Measurements from ENCODE around the gene RNASE13.

The RNASE13 gene

GRCh38 chr14:21034707-21035106 lies at the start of gene RNASE13:
Gene RNASE13, minus strand, starts transcription at chr14:21034807. Its CDS starts 519 bp downstream, at chr14:21034288.
- DNase-seq: no peak

- DNase-seq: no peak
Measured at GRCh38 chr14:21084396-21084795, 49.8 kb upstream of the RNASE13 start.

- DNase-seq: no peak
Measured at GRCh38 chr14:21083565-21084325, 49.1 kb upstream of the RNASE13 start.

- DNase-seq: no peak
Measured at GRCh38 chr14:21081521-21082142, 47.0 kb upstream of the RNASE13 start.

GRCh38 chr14:21078726-21079125 lies 44.1 kb upstream of the RNASE13 start:
- DNase-seq: no peak

- DNase-seq: no peak
Measured at GRCh38 chr14:21078287-21078686, 43.7 kb upstream of the RNASE13 start.

- no peak for DNase-seq
Measured at GRCh38 chr14:21077672-21078071, 43.1 kb upstream of the RNASE13 start.

GRCh38 chr14:21075719-21076437 lies 41.3 kb upstream of the RNASE13 start:
- no peak for DNase-seq

- DNase-seq: no peak
Measured at GRCh38 chr14:21074398-21075272, 40.0 kb upstream of the RNASE13 start.

- no peak for DNase-seq
Measured at GRCh38 chr14:21073921-21074320, 39.3 kb upstream of the RNASE13 start.

- DNase-seq: no peak
Measured at GRCh38 chr14:21072781-21073339, 38.3 kb upstream of the RNASE13 start.

- no peak for DNase-seq
Measured at GRCh38 chr14:21072031-21072473, 37.4 kb upstream of the RNASE13 start.

GRCh38 chr14:21071225-21072030 lies 36.8 kb upstream of the RNASE13 start:
- peak in 5 of 6 experiments; percentile 5 to 52 (median 36) for DNase-seq

GRCh38 chr14:21070610-21071224 lies 36.1 kb upstream of the RNASE13 start:
- DNase-seq: peak in 2 of 6 experiments; percentile 41 to 52

GRCh38 chr14:21070083-21070609 lies 35.5 kb upstream of the RNASE13 start, which contains the start of gene ARHGEF40:
Gene ARHGEF40, plus strand, starts transcription at chr14:21070304. Its CDS starts 93 bp downstream, at chr14:21070397.
- DNase-seq: peak in 2 of 6 experiments; percentile 12 to 32

- DNase-seq: peak in 4 of 6 experiments; percentile 4 to 38 (median 24)
Measured at GRCh38 chr14:21069388-21070082, 34.9 kb upstream of the RNASE13 start.

GRCh38 chr14:21068521-21069387 lies 34.1 kb upstream of the RNASE13 start:
- peak; percentile 32 to 54 (median 38) for DNase-seq

GRCh38 chr14:21066882-21067502 lies 32.4 kb upstream of the RNASE13 start:
- DNase-seq: peak in 2 of 6 experiments; percentile 11
